SHP77 (cell line): ENCODE data around the gene CACTIN.

ENCODE experiments used
- DNase-seq, 2 experiments: peaks; one replicate each; lab custom pipeline; 2025; lab: John Stamatoyannopoulos, UW

The CACTIN gene

DNA sequence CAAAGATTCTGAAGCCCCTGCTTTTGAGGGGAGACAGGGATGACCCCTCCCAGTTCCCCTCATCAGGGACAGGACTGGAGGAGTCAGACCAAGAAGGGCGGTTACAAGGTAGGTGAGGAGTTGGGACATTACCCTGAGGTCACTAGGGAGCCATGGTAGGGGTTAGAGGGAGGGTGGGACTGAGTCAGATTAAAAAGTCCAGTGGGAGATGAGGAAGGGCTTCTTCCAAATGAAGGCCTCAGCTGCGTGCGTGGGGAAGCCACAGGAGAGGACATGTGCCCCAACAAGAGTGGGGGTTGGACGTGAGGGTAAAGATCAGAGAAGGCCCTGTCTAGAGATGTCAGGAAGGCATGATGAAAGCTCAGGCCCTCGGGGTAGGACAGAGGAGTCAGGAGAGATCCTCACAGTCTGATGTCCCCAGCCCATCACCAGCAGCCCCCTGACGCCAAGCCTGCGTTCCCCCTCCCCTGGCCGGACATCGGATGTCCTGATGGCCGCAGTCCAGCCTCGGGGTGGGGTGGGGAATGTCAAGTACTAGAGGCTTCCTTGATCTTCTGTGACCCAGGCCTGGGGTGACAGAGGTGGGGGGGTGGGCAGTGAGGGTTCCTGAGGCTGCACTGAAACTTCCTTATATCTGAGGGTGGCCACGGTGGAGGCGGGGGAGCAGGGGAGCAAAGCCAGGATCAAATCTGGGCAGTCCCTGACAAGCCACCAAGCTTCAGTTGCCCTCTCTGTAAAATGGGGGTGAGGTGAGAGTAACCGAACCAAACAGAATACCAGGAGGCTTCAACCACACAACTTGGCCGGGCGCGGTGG is 62.7 kb downstream of the CACTIN start:
- no peak for DNase-seq
